Activated T-helper 1 cell treated with anti-CD3 and anti-CD28 coated beads, Interleukin-12 subunit alpha, Interleukin-12 subunit beta, Interleukin-2, Interleukin-4 antibody, amounts not matched to agents 30 ng/mL and 10 ng/mL and 1 ng/mL, durations not matched to agents 14 hours and 24 hours and 36 hours (primary cell): ENCODE results near the gene CD247. TPM values are rescaled to one million over a fixed set of nuclear protein-coding genes. Genes with fewer than 3 reads are reported as not detected.

Source experiments
- total RNA-seq: library from RNA; stranded (reverse); gene quantifications from 2 replicates; pipeline ENCODE4 v1.2.3, GENCODE V29; 2022

The CD247 gene
- total RNA-seq, 1 donor from 2014 or later: 237 TPM

Other genes with a start within 250 kb of the CD247 start
- gene CREG1, start 35.2 kb upstream of the CD247 start, total RNA-seq: 15.3 and 16.8 TPM in 2 replicates
- gene RCSD1, start 111.7 kb upstream of the CD247 start, total RNA-seq: 78.6 and 81.9 TPM in 2 replicates
- gene MPZL1, start 203.5 kb upstream of the CD247 start, total RNA-seq: 40.8 and 40.9 TPM in 2 replicates